Ovary (tissue), 9 donors: ENCODE data around the gene MYL5. TPM values are rescaled to one million over a fixed set of nuclear protein-coding genes. Genes with fewer than 3 reads are reported as not detected.

Experiments
- DNase-seq, 5 donors: peaks; one replicate each; pipeline ENCODE4 v3.0.0-alpha.2; 2019 to 2020
- H3K27ac ChIP-seq, 2 donors: fragments of 200-600 bp; one replicate each; pipeline versions ENCODE4 v1.5.1 to v1.8.0; 2019 to 2022
- H3K27me3 ChIP-seq: fragments of 200-600 bp; one replicate; pipeline ENCODE4 v1.8.0; 2022
- H3K36me3 ChIP-seq: fragments of 200-600 bp; sonication (generic); one replicate; pipeline ENCODE4 v1.5.1; 2019
- H3K4me1 ChIP-seq: one replicate; pipeline ENCODE4 v1.8.1; 2013; ENCODE audit warnings: mild to moderate bottlenecking, moderate library complexity; ENCODE audit not compliant: insufficient read depth
- H3K4me3 ChIP-seq: fragments of 200-600 bp; sonication (generic); one replicate; pipeline ENCODE4 v1.5.1; 2017
- H3K9me3 ChIP-seq, 2 donors: fragments of 200-600 bp in 1 of 2; sonication (generic) in 1 of 2; one replicate each; pipeline versions ENCODE4 v1.5.1 to v1.8.1; 2013 to 2019; ENCODE audit warnings: mild to moderate bottlenecking in 1 of 2, moderate library complexity in 1 of 2
- EP300 ChIP-seq: sonication (generic); formaldehyde crosslinking; IDR thresholded peaks from one replicate; pipeline ENCODE4 v1.6.1; 2017; ENCODE audit warnings: antibody characterized with exemption
- POLR2A ChIP-seq: fragments of 450-650 bp; IDR thresholded peaks from one replicate; pipeline ENCODE4 v1.6.1; 2017; ENCODE audit warnings: antibody characterized with exemption, mild to moderate bottlenecking, moderate library complexity
- WGBS, 3 donors: extraction: QIAGEN DNeasy Blood & Tissue Kit in 1 of 3; methylation state at CpG; one replicate each; pipeline versions ENCODE4 v1.1.5 to v1.1.7; 2013 to 2017; 5-methylcytosine and 5-hydroxymethylcytosine counted together
- intact Hi-C, 4 donors: fragments of 100-400 bp; cut with DNase I; formaldehyde crosslinking; loops; one replicate each; pipeline versions ENCODE4 v1.11.0 to v1.15.1; 2022 to 2023
- polyA plus RNA-seq, 2 donors: library from polyadenylated mRNA; stranded (reverse); fragments of 200-250 nt in 1 of 2; fragments of 350-450 nt in 1 of 2; fragmentation: Illumina TruSeq in 1 of 2; extraction: RNeasy Lipid Tissue Mini Kit (QIAGEN cat#74804) in 1 of 2; gene quantifications; one replicate each; pipeline ENCODE4 v1.2.3, GENCODE V29; 2013 to 2014
- total RNA-seq, 7 donors: library from RNA; depleted of rRNA in 2 of 7; stranded (reverse); fragments of >200 nt in 2 of 7; fragmentation: NEBNext Ultra II Directional in 3 of 7; extraction: Animal tissue kit (Norgen Biotek cat#: 25700) in 3 of 7; gene quantifications; one replicate each; pipeline versions ENCODE4 v1.1.0 to v1.2.4, GENCODE V29; 2016 to 2023
- TF ChIP-seq, protein P1 (sequence below), 3 donors: fragments of 450-650 bp in 2 of 3; fragments of 200-600 bp in 1 of 3; IDR thresholded peaks; one replicate each; pipeline versions ENCODE4 v1.5.1 to v1.8.0; 2016 to 2022; ENCODE audit warnings: antibody characterized with exemption in 3 of 3, mild to moderate bottlenecking in 1 of 3
- donor health status: DM: no; HTN: no; CAD: no; lungs with moderate emphysema.
- donor health status: DM: no; HTN: no; CAD: no.
- donor health status: Bipolar disorder and iron deficiency.
- donor health status: DM: yes; HTN: yes; CAD: no.
- donor health status: DM: no; HTN: no; CAD: no.
- donor health status: DM: yes; HTN: yes; CAD: no.

The MYL5 gene
- total and polyA plus RNA-seq, 9 donors, result 4.0 to 18.3 (median 9.3) TPM

DNA sequence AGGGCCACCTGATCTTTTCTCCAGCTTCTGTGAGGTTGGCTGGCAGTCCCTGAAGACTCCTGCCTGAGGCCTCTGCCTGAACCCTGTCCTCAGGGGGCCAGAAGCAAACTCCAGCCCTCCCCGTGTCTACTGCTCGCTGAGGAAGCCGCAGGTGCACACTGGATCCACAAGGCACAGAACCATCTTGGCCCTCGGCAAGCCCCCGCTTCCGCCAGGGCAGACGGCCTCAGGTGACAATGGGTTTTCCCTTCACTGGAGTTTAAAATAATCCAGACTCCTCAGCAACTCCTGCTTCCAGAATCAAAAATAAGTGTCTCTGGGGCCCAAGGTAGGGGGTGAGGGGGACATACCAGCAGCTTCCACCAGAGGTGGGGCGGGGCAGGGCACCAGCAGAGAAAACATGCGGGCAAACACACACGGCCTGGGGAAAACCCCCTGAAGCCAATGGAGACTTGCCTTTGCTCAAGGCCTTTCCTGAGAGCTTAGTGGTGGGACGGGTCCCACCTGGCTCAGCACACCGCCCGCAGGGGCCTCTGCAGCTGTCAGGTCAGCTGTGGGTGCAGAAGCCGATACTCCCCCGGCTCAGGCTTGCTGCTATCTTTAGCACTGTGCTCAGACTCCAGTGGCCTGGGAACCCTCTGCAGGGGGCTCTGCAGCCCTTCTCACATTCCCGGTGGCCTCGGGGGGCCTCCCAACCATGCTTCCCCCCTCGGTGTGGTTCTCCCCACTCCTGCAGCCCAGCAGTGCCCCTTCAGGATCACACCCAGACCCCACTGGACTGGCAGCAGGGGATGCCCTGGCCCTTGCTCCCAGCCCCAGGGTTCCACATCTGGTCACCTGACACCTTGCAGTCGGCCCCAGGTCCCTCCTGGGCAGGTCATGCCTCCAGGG, 1.9 kb downstream of the MYL5 start:
- no peak overlapping the region for H3K27ac ChIP-seq
- no peak for DNase-seq
- no peaks in the 10 kb centered on the region for H3K27me3 ChIP-seq
- H3K4me3 ChIP-seq, result no peak overlapping the region
- intact Hi-C loops, result loop anchor here in 1 of 4 donors (10.0 kb wide), 2 partner anchors 109 to 1789 kb away; partner anchors contain the start of gene RNF4
- H3K9me3 ChIP-seq, result no peaks in the 10 kb centered on the region
- H3K36me3 ChIP-seq, result no peaks in the 10 kb centered on the region
- TF ChIP-seq POLR2A, result no peak
- peaks cover 10% of the 10 kb centered on the region for H3K4me1 ChIP-seq
- WGBS, 3 donors, result 37 to 63% (median 43%) methylated on average over 14 to 19 of the region's 19 CpGs

DNA sequence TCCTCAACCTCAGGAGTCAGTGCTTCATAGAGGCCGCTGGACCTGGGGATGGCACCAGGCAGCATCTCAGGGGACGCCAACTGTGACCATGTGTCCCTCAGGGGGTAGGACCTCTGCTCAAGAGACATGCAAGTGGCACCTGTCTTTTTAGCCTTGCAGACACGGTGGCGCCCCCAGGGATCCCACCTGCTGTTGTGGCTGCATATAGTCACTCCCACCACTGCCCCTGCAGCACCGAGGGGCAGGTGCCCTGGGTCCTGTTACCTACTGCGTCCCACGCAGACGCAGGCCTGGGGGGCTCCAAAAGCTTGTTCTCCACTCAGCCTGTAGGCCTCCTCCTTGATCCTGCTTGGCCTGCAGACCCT, 2.5 kb downstream of the MYL5 start:
- H3K36me3 ChIP-seq, result no peaks in the 10 kb centered on the region
- DNase-seq, result no peak
- H3K27me3 ChIP-seq, result no peaks in the 10 kb centered on the region
- H3K9me3 ChIP-seq, result no peaks in the 10 kb centered on the region
- no peak overlapping the region for H3K27ac ChIP-seq
- intact Hi-C loops, result loop anchor here in 1 of 4 donors (10.0 kb wide), 2 partner anchors 108 to 1788 kb away; partner anchors contain the start of gene RNF4
- H3K4me3 ChIP-seq, result no peak overlapping the region
- TF ChIP-seq EP300 (no peak), POLR2A (no peak)
- TF ChIP-seq, protein P1, sequence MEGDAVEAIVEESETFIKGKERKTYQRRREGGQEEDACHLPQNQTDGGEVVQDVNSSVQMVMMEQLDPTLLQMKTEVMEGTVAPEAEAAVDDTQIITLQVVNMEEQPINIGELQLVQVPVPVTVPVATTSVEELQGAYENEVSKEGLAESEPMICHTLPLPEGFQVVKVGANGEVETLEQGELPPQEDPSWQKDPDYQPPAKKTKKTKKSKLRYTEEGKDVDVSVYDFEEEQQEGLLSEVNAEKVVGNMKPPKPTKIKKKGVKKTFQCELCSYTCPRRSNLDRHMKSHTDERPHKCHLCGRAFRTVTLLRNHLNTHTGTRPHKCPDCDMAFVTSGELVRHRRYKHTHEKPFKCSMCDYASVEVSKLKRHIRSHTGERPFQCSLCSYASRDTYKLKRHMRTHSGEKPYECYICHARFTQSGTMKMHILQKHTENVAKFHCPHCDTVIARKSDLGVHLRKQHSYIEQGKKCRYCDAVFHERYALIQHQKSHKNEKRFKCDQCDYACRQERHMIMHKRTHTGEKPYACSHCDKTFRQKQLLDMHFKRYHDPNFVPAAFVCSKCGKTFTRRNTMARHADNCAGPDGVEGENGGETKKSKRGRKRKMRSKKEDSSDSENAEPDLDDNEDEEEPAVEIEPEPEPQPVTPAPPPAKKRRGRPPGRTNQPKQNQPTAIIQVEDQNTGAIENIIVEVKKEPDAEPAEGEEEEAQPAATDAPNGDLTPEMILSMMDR (IDR thresholded peaks at IDR 0.05), result no peak
- H3K4me1 ChIP-seq, result peaks cover 10% of the 10 kb centered on the region
- WGBS, 3 donors, result 67 to 79% (median 67%) methylated on average over 8 of the region's 8 CpGs

DNA sequence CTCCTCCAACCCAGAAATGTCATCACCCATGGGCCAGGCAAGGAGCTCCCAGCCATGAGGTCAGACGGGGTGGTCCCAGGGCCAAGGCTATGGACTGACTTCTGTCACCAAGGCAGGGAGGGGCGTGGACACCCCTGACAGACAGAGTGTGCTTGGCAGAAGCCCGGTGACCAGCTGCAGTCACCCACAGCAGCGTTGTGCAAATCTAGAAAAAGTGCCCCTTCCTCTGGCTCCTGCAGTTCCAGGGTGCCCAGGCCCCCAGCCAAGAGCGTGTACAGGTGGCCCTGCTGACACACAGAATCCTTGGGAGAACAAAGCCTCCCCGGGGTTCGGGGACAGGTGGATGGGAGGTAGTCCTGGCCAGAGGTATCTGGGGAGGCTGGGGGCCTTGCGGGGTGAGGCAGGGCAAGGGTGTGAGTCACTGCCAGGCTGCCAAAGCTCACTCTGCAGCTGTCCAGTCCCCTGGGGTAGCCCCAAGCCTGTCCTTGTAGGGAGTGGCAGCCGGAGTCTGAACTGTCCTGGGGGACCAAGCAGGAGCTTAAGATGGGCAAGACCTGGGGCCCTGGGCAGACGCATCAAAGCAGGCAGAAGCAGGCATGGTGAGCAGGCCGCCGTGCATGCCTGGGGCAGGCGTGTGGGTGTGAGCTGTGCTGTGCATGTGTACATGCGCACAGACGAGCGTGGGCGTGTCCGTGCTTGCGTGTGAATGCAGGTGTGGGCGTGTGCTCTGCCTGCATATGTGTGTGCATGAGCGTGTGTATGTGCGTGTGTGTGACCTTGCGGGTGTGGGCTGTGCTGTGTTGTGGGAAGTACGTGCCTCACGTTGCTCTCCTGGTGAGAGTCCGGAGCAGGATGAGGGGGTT, 3.3 kb downstream of the MYL5 start:
- intact Hi-C loops, result loop anchor here in 1 of 4 donors (10.0 kb wide), 2 partner anchors 107 to 1787 kb away; partner anchors contain the start of gene RNF4
- Histone ChIP-seq H3K4me1 (peaks cover 10% of the 10 kb centered on the region), H3K9me3 (no peaks in the 10 kb centered on the region), H3K27ac (no peak overlapping the region), H3K4me3 (no peak overlapping the region), H3K36me3 (no peaks in the 10 kb centered on the region), H3K27me3 (no peaks in the 10 kb centered on the region)
- 32 to 54% (median 37%) methylated on average over 25 to 26 of the region's 26 CpGs for WGBS, 3 donors
- DNase-seq, result no peak
- TF ChIP-seq EP300 (no peak), POLR2A (no peak)
- TF ChIP-seq, protein P1 (IDR thresholded peaks at IDR 0.05), result no peak

DNA sequence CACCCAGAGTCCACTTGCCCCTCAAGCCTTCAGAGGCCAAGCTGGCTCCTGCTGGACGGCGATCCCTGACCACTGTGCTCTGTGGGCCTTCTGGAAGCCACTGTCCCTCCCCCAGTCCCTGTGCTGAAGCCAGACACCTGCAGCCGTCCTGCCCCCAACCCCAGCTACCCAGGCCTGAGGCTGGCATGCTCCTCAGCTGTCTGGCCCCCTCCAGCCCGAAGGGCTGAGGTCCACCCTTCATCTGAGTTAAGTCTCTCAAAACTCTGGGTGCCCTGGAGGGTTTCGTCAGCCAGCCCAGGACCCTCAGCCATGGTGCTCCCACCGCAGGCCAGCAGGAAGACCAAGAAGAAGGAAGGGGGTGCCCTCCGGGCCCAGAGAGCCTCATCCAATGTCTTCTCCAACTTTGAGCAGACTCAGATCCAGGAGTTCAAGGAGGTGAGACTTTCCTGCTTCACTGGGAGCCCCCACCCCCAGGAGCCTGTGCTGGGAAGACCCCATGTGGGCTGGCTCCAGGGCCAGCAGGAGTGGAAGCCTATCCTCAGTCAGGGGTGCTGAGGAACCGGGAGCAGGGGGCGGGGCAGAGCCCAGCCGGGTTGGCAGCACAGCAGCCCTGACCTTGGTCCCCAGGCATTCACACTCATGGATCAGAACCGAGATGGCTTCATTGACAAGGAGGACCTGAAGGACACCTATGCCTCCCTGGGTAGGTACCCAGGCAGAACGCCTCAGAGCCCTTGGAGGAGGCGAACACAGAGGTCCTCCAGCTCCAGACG, 4.2 kb downstream of the MYL5 start:
- peaks cover 6% of the 10 kb centered on the region for H3K4me1 ChIP-seq
- H3K27ac ChIP-seq, result no peak overlapping the region
- H3K36me3 ChIP-seq, result no peaks in the 10 kb centered on the region
- TF ChIP-seq, protein P1 (IDR thresholded peaks at IDR 0.05), result no peak
- TF ChIP-seq POLR2A, result no peak
- 48 to 64% (median 61%) methylated on average over 12 to 14 of the region's 14 CpGs for whole genome bisulfite sequencing, 3 donors
- intact Hi-C loops, result loop anchor here in 1 of 4 donors (10.0 kb wide), 2 partner anchors 106 to 1786 kb away; partner anchors contain the start of gene RNF4
- no peaks in the 10 kb centered on the region for H3K9me3 ChIP-seq
- H3K4me3 ChIP-seq, result no peak overlapping the region
- H3K27me3 ChIP-seq, result no peaks in the 10 kb centered on the region
- no peak for DNase-seq
